Vagina (tissue), 2 donors: ENCODE results near the gene RPTOR.
"Not testable (repeated sequence)": the region's sequence is repeated elsewhere in the genome, so short reads cannot be mapped to it uniquely, and the experiment has no call there.

ENCODE experiments used
- POLR2A ChIP-seq, 2 donors: fragments of 450-650 bp; IDR thresholded peaks; one replicate each; pipeline ENCODE4 v1.6.1; 2017; ENCODE audit warnings: antibody characterized with exemption in 2 of 2, mild to moderate bottlenecking in 2 of 2, moderate library complexity in 2 of 2
- TF ChIP-seq, protein P1 (sequence below), 3 experiments: fragments of 450-650 bp in 2 of 3; fragments of 200-600 bp in 1 of 3; sonication (generic) in 1 of 3; IDR thresholded peaks; one replicate each; pipeline ENCODE4 v1.5.1; 2017 to 2019; ENCODE audit warnings: antibody characterized with exemption in 3 of 3, mild to moderate bottlenecking in 2 of 3, moderate library complexity in 2 of 3

- TF ChIP-seq, protein P1, sequence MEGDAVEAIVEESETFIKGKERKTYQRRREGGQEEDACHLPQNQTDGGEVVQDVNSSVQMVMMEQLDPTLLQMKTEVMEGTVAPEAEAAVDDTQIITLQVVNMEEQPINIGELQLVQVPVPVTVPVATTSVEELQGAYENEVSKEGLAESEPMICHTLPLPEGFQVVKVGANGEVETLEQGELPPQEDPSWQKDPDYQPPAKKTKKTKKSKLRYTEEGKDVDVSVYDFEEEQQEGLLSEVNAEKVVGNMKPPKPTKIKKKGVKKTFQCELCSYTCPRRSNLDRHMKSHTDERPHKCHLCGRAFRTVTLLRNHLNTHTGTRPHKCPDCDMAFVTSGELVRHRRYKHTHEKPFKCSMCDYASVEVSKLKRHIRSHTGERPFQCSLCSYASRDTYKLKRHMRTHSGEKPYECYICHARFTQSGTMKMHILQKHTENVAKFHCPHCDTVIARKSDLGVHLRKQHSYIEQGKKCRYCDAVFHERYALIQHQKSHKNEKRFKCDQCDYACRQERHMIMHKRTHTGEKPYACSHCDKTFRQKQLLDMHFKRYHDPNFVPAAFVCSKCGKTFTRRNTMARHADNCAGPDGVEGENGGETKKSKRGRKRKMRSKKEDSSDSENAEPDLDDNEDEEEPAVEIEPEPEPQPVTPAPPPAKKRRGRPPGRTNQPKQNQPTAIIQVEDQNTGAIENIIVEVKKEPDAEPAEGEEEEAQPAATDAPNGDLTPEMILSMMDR (IDR thresholded peaks at IDR 0.05): not testable (repeated sequence)
- not testable (repeated sequence) for TF ChIP-seq POLR2A (IDR thresholded peaks at IDR 0.05)
Measured at GRCh38 chr17:80628881-80629280, 84.2 kb downstream of the RPTOR start.
